ENCODE measurements around the gene ADCY5.

GRCh38 chr3:123322866-123323265 lies 126.0 kb downstream of the ADCY5 start:
- no peak for TF ChIP-seq CTCF (conservative IDR thresholded peaks at IDR 0.05)
- no peak for TF ChIP-seq EZH2 (IDR thresholded peaks at IDR 0.05; ENCODE audit: low read depth)
